GM23248 (cell line): ENCODE measurements around the gene RASA3.
"Not testable (repeated sequence)": the region's sequence is repeated elsewhere in the genome, so short reads cannot be mapped to it uniquely, and the experiment has no call there.

Experiments used
- EZH2 ChIP-seq: fragments of 200-600 bp; sonication (generic); IDR thresholded peaks from 2 replicates; pipeline ENCODE4 v1.6.1; 2018; ENCODE audit warnings: antibody characterized with exemption, mild to moderate bottlenecking; ENCODE audit not compliant: insufficient read depth, poor library complexity, severe bottlenecking
- EZH2phosphoT487 ChIP-seq: fragments of 200-600 bp; sonication (generic); IDR thresholded peaks from 2 replicates; pipeline ENCODE4 v1.6.1; 2018; ENCODE audit warnings: antibody characterized with exemption, moderate library complexity, mild to moderate bottlenecking, low read depth; ENCODE audit not compliant: insufficient read depth

DNA sequence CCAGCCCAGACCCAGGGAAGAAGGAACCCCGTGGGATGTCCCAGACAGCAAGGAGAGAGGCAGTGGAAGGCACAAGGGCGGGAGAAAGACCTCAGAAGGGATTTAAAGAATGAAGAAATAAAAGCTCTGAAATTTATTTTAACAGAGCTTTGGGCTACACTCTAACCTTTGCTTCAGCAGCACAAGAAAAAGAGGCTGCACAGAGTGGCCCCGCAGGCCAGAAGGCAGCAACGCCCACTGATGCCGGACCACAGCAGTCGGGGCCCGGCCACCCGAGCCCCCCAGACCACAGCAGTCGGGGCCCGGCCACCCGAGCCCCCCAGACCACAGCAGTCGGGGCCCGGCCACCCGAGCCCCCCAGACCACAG, 33.8 kb downstream of the RASA3 start:
- not testable (repeated sequence) for TF ChIP-seq EZH2, EZH2phosphoT487
